Duodenal mucosa (tissue), 2 donors: ENCODE data around the gene ARID5B.

ENCODE experiments used
- H3K27ac ChIP-seq: one replicate; pipeline ENCODE4 v1.7.0; 2013; ENCODE audit warnings: low read depth, low read length
- H3K27me3 ChIP-seq, 2 donors: one replicate each; pipeline ENCODE4 v1.7.0; 2013; ENCODE audit warnings: low read length in 2 of 2, control low read depth in 1 of 2; ENCODE audit not compliant: insufficient read depth in 2 of 2, control insufficient read depth in 1 of 2
- H3K36me3 ChIP-seq, 2 donors: one replicate each; pipeline ENCODE4 v1.7.0; 2013; ENCODE audit warnings: low read length in 2 of 2, control low read depth in 1 of 2; ENCODE audit not compliant: insufficient read depth in 2 of 2, control insufficient read depth in 1 of 2
- H3K4me1 ChIP-seq, 2 donors: one replicate each; pipeline ENCODE4 v1.7.0; 2013; ENCODE audit warnings: low read length in 2 of 2, control low read depth in 1 of 2; ENCODE audit not compliant: insufficient read depth in 2 of 2, control insufficient read depth in 1 of 2
- H3K4me3 ChIP-seq, 2 donors: one replicate each; pipeline ENCODE4 v1.7.0; 2013; ENCODE audit warnings: low read length in 2 of 2, low read depth in 1 of 2
- H3K9ac ChIP-seq, 2 donors: one replicate each; pipeline ENCODE4 v1.7.0; 2013; ENCODE audit warnings: low read length in 2 of 2, low read depth in 1 of 2
- H3K9me3 ChIP-seq, 2 donors: one replicate each; pipeline ENCODE4 v1.7.0; 2013; ENCODE audit warnings: low read length in 2 of 2, control low read depth in 1 of 2; ENCODE audit not compliant: control insufficient read depth in 1 of 2

ARID5B gene

DNA sequence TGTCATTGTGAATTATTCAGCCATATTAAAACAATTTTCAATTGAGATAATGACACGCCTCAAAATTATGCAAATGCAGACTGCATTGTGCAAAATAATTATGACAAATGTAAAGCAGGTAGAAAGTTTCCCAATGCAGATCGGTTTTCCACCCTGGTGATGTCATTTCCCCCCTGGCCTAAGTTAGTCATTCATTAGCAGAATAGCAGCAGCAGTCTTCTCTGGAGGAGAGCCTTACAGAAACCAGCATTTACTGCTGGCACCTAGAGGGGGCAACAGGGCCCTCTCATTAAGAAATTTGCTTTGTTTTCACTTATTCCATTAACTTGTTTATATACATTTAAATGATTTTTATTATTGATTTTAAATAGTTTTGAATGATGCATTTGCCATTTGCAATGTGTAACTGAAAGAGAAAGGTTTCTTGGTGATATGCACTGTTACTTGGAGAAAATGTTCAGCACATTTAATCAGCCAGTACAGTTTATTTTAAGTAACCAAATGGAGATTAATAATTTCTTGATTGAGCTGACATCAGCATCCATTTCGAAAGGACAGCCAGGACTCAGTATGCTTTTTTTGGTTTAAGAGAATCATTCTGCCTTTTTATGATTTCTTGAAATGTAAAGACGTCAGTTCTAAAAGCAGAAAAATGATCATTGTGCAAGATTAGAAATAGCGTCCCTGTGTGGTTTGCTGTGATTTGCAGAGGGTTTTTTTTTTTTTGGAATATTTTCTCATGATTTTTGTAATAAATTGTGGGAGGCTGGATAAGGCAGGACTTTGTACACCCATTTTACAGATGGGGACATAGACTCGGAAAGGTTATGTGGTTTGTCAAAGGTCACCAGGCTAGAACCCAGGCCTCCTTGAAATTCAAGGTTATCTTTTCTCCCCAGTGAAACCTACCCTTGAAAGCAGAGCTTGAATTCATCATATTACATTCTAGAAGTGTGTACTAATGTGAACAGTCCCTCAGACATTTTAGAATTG, 3.5 kb downstream of the ARID5B start:
- no peaks in the 10 kb centered on the region for H3K36me3 ChIP-seq
- H3K27ac ChIP-seq: peak overlapping the region; percentile 44
- no peaks in the 10 kb centered on the region for H3K9me3 ChIP-seq
- H3K4me3 ChIP-seq: peak overlapping the region; percentile 82 to 98
- H3K4me1 ChIP-seq: peaks cover 30 to 33% of the 10 kb centered on the region in 2 donors
- no peaks in the 10 kb centered on the region for H3K27me3 ChIP-seq
- H3K9ac ChIP-seq: peak overlapping the region in 1 of 2 donors; percentile 99

DNA sequence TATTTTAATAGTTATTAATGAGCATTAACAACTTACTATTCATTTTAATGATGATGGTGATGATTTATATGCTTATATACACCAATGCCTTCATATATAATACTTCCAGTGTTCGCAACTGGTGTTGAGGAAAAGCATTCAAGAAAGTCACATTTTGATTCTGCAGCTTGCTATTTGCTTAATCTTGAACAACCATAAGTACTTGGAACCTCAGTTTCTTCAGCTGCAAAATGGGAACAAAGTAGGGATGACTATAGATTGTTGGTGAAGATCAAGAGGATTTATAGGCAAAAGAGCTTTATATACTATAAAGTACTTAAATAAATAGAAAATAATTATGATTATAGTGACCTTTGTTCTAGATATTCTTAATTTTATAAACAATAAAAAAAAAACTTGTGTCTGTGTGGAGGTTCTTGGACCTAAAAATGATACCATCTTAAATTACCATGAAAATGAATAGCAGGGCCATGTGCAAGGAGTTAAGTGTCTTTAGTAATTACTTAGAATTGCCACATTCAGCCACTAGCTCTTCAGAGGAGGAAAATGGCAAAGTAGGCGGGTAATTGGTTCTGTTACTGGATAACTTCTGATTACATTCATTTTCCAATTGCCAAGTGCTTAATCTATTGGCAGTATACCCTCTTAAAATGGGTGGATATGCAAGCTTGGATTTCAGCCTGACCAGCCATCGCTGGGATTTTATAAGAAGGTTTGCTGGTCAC, 4.5 kb downstream of the ARID5B start:
- Histone ChIP-seq H3K27ac (no peak overlapping the region), H3K4me1 (peaks cover 40 to 43% of the 10 kb centered on the region in 2 donors), H3K4me3 (peak overlapping the region in 1 of 2 donors; percentile 13), H3K27me3 (no peaks in the 10 kb centered on the region), H3K36me3 (peaks cover 0 to 5% of the 10 kb centered on the region in 2 donors), H3K9me3 (no peaks in the 10 kb centered on the region), H3K9ac (no peak overlapping the region)

DNA sequence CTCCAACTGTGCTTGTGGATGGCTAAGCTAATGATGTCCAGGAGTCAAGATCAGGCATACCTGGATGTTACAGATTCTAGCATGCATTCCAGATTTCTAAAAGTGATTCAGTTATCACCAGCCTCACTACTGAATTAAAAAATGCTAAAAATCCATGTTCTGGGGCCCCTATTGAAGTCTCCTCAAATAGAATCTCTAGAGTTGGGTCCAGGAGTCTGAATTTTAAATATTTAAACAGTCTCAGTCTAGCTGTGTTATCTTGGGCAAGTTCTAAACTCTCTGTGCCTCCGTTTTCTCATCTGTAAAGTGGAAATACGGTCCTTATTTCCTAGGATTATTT, 5.0 kb downstream of the ARID5B start:
- Histone ChIP-seq H3K4me1 (peaks cover 43 to 46% of the 10 kb centered on the region in 2 donors), H3K27ac (no peak overlapping the region), H3K36me3 (peaks cover 0 to 5% of the 10 kb centered on the region in 2 donors), H3K27me3 (no peaks in the 10 kb centered on the region), H3K9me3 (no peaks in the 10 kb centered on the region), H3K4me3 (peak overlapping the region in 1 of 2 donors; percentile 13), H3K9ac (no peak overlapping the region)

DNA sequence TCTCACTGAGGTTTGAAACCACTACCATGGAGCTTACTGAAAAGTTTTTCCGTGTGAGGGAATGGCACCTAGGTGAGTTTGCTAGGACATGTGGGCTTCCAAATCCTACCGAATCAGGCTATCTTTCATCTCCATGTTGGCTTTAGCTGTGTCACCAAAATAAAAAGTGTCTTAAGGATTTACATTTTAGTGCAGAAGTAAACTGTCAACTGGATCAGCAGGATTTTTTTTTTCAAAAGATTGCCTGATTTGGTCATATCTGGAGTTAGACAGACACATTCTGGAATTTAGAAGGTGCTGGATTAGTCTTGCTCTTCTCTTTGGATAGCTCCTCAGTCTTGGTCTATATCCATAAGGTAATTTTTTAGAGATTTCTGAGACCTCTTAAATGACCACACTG, 5.5 kb downstream of the ARID5B start:
- peaks cover 0 to 5% of the 10 kb centered on the region in 2 donors for H3K36me3 ChIP-seq
- no peak overlapping the region for H3K27ac ChIP-seq
- H3K4me1 ChIP-seq: peaks cover 47 to 48% of the 10 kb centered on the region in 2 donors
- no peaks in the 10 kb centered on the region for H3K9me3 ChIP-seq
- H3K9ac ChIP-seq: no peak overlapping the region
- H3K4me3 ChIP-seq: no peak overlapping the region
- H3K27me3 ChIP-seq: no peaks in the 10 kb centered on the region

DNA sequence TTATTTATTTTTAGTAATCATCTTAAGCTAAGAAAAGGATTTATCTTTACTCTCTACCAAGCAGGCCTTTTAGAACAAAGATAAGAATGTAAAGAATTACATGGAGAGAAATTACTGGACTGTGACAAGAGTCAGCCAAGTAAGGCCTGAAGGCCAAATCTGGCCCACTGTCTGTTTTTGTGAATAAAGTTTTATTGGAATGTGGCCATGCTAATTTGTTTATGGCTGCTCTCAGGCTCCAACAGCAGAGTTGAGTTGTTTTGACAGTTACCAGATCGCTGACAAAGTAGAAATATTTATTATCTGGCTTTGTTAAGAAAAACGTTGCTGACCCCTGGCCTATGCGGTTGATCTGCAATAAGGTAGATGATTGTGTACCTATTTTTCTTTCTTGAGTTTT, 6.1 kb downstream of the ARID5B start:
- Histone ChIP-seq H3K27me3 (no peaks in the 10 kb centered on the region), H3K9ac (no peak overlapping the region), H3K4me3 (no peak overlapping the region), H3K9me3 (no peaks in the 10 kb centered on the region), H3K36me3 (peaks cover 0 to 5% of the 10 kb centered on the region in 2 donors), H3K4me1 (peaks cover 47 to 49% of the 10 kb centered on the region in 2 donors), H3K27ac (no peak overlapping the region)

DNA sequence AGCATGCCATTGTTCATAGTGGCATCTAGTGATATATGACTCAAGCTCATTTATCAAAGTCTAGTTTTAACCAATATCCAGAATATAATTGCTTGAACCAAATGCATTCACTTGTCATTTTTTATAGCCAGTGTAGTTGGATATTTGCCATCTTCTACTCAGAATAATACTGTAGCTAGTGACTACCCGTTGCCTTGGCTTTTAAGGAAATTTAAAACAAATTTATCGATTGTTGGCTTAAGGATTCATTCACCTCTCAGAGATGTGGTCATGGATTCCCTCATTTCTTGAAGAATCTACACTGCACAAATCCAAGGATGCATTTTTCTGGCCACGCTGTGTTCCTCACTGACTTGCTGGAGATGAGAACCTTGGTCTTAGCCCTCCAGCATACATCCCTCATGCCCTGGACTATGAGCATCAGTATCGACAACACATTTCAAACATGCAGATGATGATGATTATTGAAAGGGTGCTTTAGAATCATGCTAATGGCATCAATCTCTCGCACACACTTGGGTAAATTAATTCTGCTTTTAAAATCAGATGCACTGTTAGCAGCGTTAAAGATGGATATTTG, 8.8 kb downstream of the ARID5B start:
- no peaks in the 10 kb centered on the region for H3K27me3 ChIP-seq
- no peak overlapping the region for H3K27ac ChIP-seq
- H3K4me3 ChIP-seq: peak overlapping the region in 1 of 2 donors; percentile 2
- no peak overlapping the region for H3K9ac ChIP-seq
- peaks cover 5 to 10% of the 10 kb centered on the region in 2 donors for H3K36me3 ChIP-seq
- no peaks in the 10 kb centered on the region for H3K9me3 ChIP-seq
- H3K4me1 ChIP-seq: peaks cover 37 to 44% of the 10 kb centered on the region in 2 donors

DNA sequence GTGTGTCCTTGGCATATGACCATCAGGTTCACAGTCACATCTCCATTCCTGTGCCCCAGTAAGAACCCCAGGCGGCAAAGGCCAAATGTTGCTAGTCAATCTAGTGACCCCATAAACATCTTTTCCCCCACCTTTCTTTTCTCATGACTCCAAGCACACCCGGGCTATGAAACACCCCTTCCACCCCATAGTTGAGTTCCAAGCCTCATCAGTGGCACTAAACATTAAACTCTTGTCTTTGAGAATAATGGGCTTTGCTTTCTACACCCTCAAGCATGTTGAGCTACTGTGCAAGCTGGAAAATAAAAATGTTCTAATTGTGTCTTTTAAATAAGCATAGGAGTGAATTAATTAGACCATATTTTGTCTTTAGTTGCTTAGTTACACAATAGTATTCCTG, 9.4 kb downstream of the ARID5B start:
- Histone ChIP-seq H3K9ac (no peak overlapping the region), H3K9me3 (no peaks in the 10 kb centered on the region), H3K4me1 (peaks cover 32 to 42% of the 10 kb centered on the region in 2 donors), H3K27me3 (no peaks in the 10 kb centered on the region), H3K27ac (no peak overlapping the region), H3K4me3 (peak overlapping the region in 1 of 2 donors; percentile 2), H3K36me3 (peaks cover 5 to 10% of the 10 kb centered on the region in 2 donors)

DNA sequence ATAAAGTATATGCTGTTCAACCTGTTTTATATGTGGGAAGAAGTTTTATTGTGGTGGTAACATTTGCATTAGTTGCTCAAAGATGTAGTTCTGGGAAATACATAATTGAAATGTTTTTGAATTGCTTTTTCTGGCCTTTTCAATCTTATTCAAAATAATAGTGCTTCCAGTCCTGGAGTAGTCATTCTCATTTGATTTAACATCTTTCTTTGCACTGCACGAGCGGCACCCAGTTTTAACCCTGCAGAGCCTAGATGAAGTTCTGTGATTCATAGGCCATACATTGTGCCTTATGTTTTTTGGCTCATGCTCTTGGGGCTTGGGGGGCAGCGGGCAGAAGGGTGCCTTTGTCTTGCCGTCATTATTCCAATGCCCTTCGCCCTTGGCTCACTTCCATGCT, 9.9 kb downstream of the ARID5B start:
- Histone ChIP-seq H3K27me3 (no peaks in the 10 kb centered on the region), H3K4me3 (no peak overlapping the region), H3K9me3 (no peaks in the 10 kb centered on the region), H3K4me1 (peaks cover 26 to 39% of the 10 kb centered on the region in 2 donors), H3K27ac (no peak overlapping the region), H3K36me3 (peaks cover 5 to 10% of the 10 kb centered on the region in 2 donors), H3K9ac (no peak overlapping the region)

DNA sequence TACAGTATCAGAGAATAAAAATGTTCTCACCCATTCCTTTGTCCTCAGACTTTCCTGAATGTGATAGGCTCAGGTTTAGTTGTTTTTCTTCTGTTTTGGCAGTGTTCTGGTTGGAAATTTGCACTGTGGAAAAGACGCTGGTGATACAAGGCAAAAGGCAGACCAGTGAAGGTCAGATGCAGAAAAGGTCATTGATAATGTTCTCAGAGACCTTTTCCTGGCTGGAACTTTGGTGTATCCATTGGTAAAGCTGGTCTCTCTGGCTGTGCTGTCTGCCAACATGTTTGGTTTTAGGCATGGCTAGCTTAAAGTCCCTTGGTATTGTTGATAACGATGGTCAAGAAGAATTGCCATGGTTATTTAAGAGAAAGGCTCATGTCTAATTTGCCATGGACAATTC, 11.5 kb downstream of the ARID5B start:
- no peaks in the 10 kb centered on the region for H3K27me3 ChIP-seq
- no peak overlapping the region for H3K9ac ChIP-seq
- H3K36me3 ChIP-seq: peaks cover 5 to 10% of the 10 kb centered on the region in 2 donors
- H3K27ac ChIP-seq: no peak overlapping the region
- no peaks in the 10 kb centered on the region for H3K9me3 ChIP-seq
- peaks cover 22 to 29% of the 10 kb centered on the region in 2 donors for H3K4me1 ChIP-seq
- H3K4me3 ChIP-seq: no peak overlapping the region

DNA sequence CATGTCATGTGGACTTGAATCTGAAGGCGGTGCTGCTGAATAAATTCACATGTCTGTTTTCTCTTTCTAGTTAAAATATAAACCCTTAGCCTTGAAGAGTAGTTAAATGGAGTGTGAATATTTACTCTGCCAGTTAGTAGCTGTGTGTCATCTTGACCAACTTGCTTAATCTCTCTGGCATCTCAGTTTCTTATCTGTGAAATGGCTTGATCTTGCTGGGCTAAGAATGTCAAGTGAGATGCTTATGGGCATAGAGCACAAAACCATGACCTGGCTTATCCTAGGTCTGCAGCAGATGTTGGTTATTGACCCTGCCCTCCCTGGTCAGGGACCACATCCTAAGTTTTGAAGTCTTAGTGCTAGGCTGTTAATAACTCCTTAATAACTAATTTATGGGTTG, 16.6 kb downstream of the ARID5B start:
- Histone ChIP-seq H3K27me3 (no peaks in the 10 kb centered on the region), H3K9me3 (no peaks in the 10 kb centered on the region), H3K4me3 (no peak overlapping the region), H3K4me1 (peaks cover 0 to 3% of the 10 kb centered on the region in 2 donors), H3K27ac (no peak overlapping the region), H3K36me3 (peaks cover 0 to 6% of the 10 kb centered on the region in 2 donors), H3K9ac (no peak overlapping the region)
